Neural progenitor cell (in vitro differentiated cells): ENCODE data around the gene FMNL2. TPM values are rescaled to one million over a fixed set of nuclear protein-coding genes. Genes with fewer than 3 reads are reported as not detected.

ENCODE experiments used
- DNase-seq: peaks from one replicate; pipeline ENCODE4 v3.0.0-alpha.2; 2016; ENCODE audit warnings: low spot score
- H2AFZ ChIP-seq: fragments of 200-600 bp; sonication (generic); replicated peaks from 2 replicates; pipeline ENCODE4 v1.6.1; 2016; ENCODE audit warnings: antibody characterized with exemption
- H3F3A ChIP-seq: fragments of 200-600 bp; sonication (generic); 2 replicates; pipeline ENCODE4 v1.6.1; 2016; ENCODE audit warnings: antibody characterized with exemption, low read depth
- H3K27ac ChIP-seq: fragments of 200-600 bp; sonication (generic); 2 replicates; pipeline ENCODE4 v1.5.1; 2016; ENCODE audit warnings: mild to moderate bottlenecking
- H3K27me3 ChIP-seq: fragments of 200-600 bp; sonication (generic); 2 replicates; pipeline ENCODE4 v1.6.1; 2016; ENCODE audit warnings: mild to moderate bottlenecking, moderate library complexity
- H3K36me3 ChIP-seq: fragments of 200-600 bp; sonication (generic); 2 replicates; pipeline ENCODE4 v1.5.1; 2016
- H3K4me1 ChIP-seq: fragments of 200-600 bp; sonication (generic); 2 replicates; pipeline ENCODE4 v1.6.1; 2016; ENCODE audit warnings: mixed run types
- H3K4me2 ChIP-seq: fragments of 200-600 bp; sonication (generic); 2 replicates; pipeline ENCODE4 v1.6.1; 2016
- H3K4me3 ChIP-seq: fragments of 200-600 bp; sonication (generic); 2 replicates; pipeline ENCODE4 v1.5.1; 2016
- H3K79me2 ChIP-seq: fragments of 200-600 bp; sonication (generic); 2 replicates; pipeline ENCODE4 v1.6.1; 2016; ENCODE audit warnings: low read depth
- H3K9ac ChIP-seq: fragments of 200-600 bp; sonication (generic); 2 replicates; pipeline ENCODE4 v1.6.1; 2016
- H3K9me3 ChIP-seq: fragments of 200-600 bp; sonication (generic); 2 replicates; pipeline ENCODE4 v1.5.1; 2016; ENCODE audit warnings: low read depth
- H4K20me1 ChIP-seq: fragments of 200-600 bp; sonication (generic); 2 replicates; pipeline ENCODE4 v1.6.1; 2016; ENCODE audit warnings: low read depth
- H3K27ac Mint-ChIP-seq: 3 replicates; pipeline ENCODE4 v1.8.0; 2021; ENCODE audit warnings: mixed read lengths
- H3K27me3 Mint-ChIP-seq: 2 replicates; pipeline ENCODE4 v1.8.0; 2022; ENCODE audit warnings: low read depth, mild to moderate bottlenecking, inconsistent platforms, moderate library complexity, mixed read lengths; ENCODE audit not compliant: insufficient read depth
- H3K36me3 Mint-ChIP-seq: 3 replicates; pipeline ENCODE4 v1.8.0; 2021; ENCODE audit warnings: mixed read lengths
- H3K4me1 Mint-ChIP-seq: 3 replicates; pipeline ENCODE4 v1.8.0; 2021; ENCODE audit warnings: mixed read lengths
- H3K4me3 Mint-ChIP-seq: 3 replicates; pipeline ENCODE4 v1.8.0; 2021; ENCODE audit warnings: mild to moderate bottlenecking, moderate library complexity, mixed read lengths
- H3K9me3 Mint-ChIP-seq: 3 replicates; pipeline ENCODE4 v1.8.0; 2020; ENCODE audit warnings: mixed read lengths
- CTCF ChIP-seq: fragments of 200-600 bp; sonication (generic); IDR thresholded peaks from 2 replicates; pipeline ENCODE4 v1.5.1; 2017; ENCODE audit warnings: antibody characterized with exemption, mild to moderate bottlenecking
- EZH2 ChIP-seq: fragments of 200-600 bp; sonication (generic); IDR thresholded peaks from 2 replicates; pipeline ENCODE4 v1.6.1; 2017; ENCODE audit warnings: antibody characterized with exemption, mild to moderate bottlenecking, moderate library complexity
- EZH2phosphoT487 ChIP-seq: fragments of 200-600 bp; sonication (generic); IDR thresholded peaks from 2 replicates; pipeline ENCODE4 v1.6.1; 2017; ENCODE audit warnings: antibody characterized with exemption
- total RNA-seq: library from RNA; depleted of rRNA; stranded (reverse); fragments of >200 nt; gene quantifications from 2 replicates; pipeline ENCODE4 v1.2.3, GENCODE V29; 2015; ENCODE audit warnings: low replicate concordance

The FMNL2 gene
- total RNA-seq, 1 donor from 2014 or later = 99.7 TPM

- peaks cover 8% of the 10 kb centered on the region for H3K27me3 Mint-ChIP-seq
- H3K27ac Mint-ChIP-seq = no peak overlapping the region
- H3K27me3 ChIP-seq = peaks cover 10% of the 10 kb centered on the region
- peaks cover 14% of the 10 kb centered on the region for H3F3A ChIP-seq
- H3K9me3 Mint-ChIP-seq = no peaks in the 10 kb centered on the region
- peaks cover 54% of the 10 kb centered on the region for H3K79me2 ChIP-seq
- peak overlapping the region; percentile 91 for H3K4me2 ChIP-seq
- H2AFZ ChIP-seq = peak overlapping the region; percentile 98
- H3K4me3 ChIP-seq = peak overlapping the region; percentile 92
- H3K9me3 ChIP-seq = no peaks in the 10 kb centered on the region
- H3K4me1 ChIP-seq = peaks cover 16% of the 10 kb centered on the region
- H3K4me3 Mint-ChIP-seq = peak overlapping the region; percentile 99
- H4K20me1 ChIP-seq = peaks cover 47% of the 10 kb centered on the region
- TF ChIP-seq EZH2phosphoT487 = no peak
- no peak for TF ChIP-seq EZH2
- no peak for TF ChIP-seq CTCF
- H3K4me1 Mint-ChIP-seq = peaks cover 31% of the 10 kb centered on the region
- no peak for DNase-seq
- peak overlapping the region; percentile 73 for H3K9ac ChIP-seq
- H3K36me3 Mint-ChIP-seq = no peaks in the 10 kb centered on the region
- no peak overlapping the region for H3K27ac ChIP-seq
- no peaks in the 10 kb centered on the region for H3K36me3 ChIP-seq
Measured at GRCh38 chr2:152335726-152336118, 748 bp downstream of the FMNL2 start.

GRCh38 chr2:152336119-152336853 lies 1.3 kb downstream of the FMNL2 start:
- no peaks in the 10 kb centered on the region for H3K9me3 Mint-ChIP-seq
- H3F3A ChIP-seq = peaks cover 14% of the 10 kb centered on the region
- TF ChIP-seq CTCF (peak; percentile 5), EZH2 (no peak)
- H3K27me3 Mint-ChIP-seq = peaks cover 6% of the 10 kb centered on the region
- peak overlapping the region; percentile 85 for H3K27ac Mint-ChIP-seq
- peaks cover 16% of the 10 kb centered on the region for H3K4me1 ChIP-seq
- H3K9ac ChIP-seq = peak overlapping the region; percentile 73
- DNase-seq = peak; percentile 71
- H4K20me1 ChIP-seq = peaks cover 53% of the 10 kb centered on the region
- H3K79me2 ChIP-seq = peaks cover 60% of the 10 kb centered on the region
- H3K4me3 ChIP-seq = peak overlapping the region; percentile 92
- H3K36me3 Mint-ChIP-seq = no peaks in the 10 kb centered on the region
- H2AFZ ChIP-seq = peak overlapping the region; percentile 98
- no peaks in the 10 kb centered on the region for H3K9me3 ChIP-seq
- H3K36me3 ChIP-seq = no peaks in the 10 kb centered on the region
- H3K27ac ChIP-seq = peak overlapping the region; percentile 2
- H3K4me1 Mint-ChIP-seq = peaks cover 31% of the 10 kb centered on the region
- peaks cover 10% of the 10 kb centered on the region for H3K27me3 ChIP-seq
- H3K4me2 ChIP-seq = peak overlapping the region; percentile 91
- H3K4me3 Mint-ChIP-seq = peak overlapping the region; percentile 99

DNA sequence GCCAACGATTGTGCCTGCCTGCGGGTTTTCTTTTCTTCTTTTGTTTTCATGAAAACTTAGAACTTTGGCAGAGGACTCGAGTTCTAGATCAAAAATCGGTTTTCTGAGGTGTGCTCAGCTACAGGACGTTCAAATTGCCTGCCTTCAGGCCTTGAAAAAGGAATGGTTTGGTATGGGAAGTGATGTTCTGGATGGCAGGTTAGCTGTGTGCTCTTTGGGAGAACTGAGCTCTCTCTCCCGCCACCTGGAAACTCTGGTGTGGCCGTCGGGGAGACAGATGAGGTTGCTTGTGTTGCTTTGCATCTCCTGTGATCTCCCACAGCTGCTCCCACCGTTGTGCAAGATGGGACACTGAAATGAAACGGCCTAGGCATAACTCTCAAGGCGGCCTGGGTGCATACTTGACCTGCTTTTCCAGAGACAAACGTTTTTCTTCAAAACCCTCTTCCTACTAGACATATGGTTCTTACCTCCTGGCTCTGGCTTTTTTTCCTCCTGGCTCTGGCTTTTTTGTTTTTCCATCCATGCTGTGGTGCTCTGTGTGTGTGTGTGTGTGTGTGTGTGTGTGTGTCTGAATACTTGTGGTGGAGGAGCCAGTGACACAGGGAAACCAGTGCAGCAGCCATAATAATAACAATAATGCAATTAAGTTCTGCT lies 2.0 kb downstream of the FMNL2 start:
- Mint-ChIP-seq H3K4me1 (peaks cover 33% of the 10 kb centered on the region), H3K27me3 (peaks cover 5% of the 10 kb centered on the region), H3K27ac (peak overlapping the region; percentile 85), H3K4me3 (peak overlapping the region; percentile 99), H3K36me3 (no peaks in the 10 kb centered on the region), H3K9me3 (no peaks in the 10 kb centered on the region)
- H2AFZ ChIP-seq = peak overlapping the region; percentile 98
- H3K9me3 ChIP-seq = no peaks in the 10 kb centered on the region
- H3K36me3 ChIP-seq = no peaks in the 10 kb centered on the region
- H3F3A ChIP-seq = peaks cover 14% of the 10 kb centered on the region
- peaks cover 60% of the 10 kb centered on the region for H4K20me1 ChIP-seq
- H3K79me2 ChIP-seq = peaks cover 67% of the 10 kb centered on the region
- peaks cover 10% of the 10 kb centered on the region for H3K27me3 ChIP-seq
- DNase-seq = peak; percentile 56
- peak overlapping the region; percentile 91 for H3K4me2 ChIP-seq
- peaks cover 16% of the 10 kb centered on the region for H3K4me1 ChIP-seq
- peak overlapping the region; percentile 2 for H3K27ac ChIP-seq
- H3K9ac ChIP-seq = no peak overlapping the region
- H3K4me3 ChIP-seq = peak overlapping the region; percentile 92
- TF ChIP-seq EZH2 = no peak
- no peak for TF ChIP-seq EZH2phosphoT487
- no peak for TF ChIP-seq CTCF
